Measurements from ENCODE around the gene ALOX15.

DNA sequence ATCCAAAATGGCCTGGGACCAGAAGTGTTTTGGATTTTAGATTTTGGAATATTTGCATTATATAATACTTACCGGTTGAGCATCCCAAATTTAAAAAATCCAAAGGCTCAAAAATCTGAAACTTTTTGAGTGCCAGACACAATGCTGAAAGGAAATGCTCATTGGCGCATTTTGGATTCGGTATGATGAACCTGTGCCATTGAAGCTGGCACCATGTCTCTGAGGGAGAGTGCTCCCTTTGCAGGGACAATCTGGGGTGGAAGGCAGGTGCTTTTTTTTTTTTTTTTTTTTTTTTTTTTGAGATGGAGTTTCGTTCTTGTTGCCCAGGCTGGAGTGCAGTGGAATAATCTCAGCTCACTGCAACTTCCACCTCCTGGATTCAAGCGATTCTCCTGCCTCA is 39.4 kb downstream of the ALOX15 start:
- TF ChIP-seq EZH2 (IDR thresholded peaks at IDR 0.05; ENCODE audit: low read length, missing control alignments): no peak
- TF ChIP-seq, protein P1, sequence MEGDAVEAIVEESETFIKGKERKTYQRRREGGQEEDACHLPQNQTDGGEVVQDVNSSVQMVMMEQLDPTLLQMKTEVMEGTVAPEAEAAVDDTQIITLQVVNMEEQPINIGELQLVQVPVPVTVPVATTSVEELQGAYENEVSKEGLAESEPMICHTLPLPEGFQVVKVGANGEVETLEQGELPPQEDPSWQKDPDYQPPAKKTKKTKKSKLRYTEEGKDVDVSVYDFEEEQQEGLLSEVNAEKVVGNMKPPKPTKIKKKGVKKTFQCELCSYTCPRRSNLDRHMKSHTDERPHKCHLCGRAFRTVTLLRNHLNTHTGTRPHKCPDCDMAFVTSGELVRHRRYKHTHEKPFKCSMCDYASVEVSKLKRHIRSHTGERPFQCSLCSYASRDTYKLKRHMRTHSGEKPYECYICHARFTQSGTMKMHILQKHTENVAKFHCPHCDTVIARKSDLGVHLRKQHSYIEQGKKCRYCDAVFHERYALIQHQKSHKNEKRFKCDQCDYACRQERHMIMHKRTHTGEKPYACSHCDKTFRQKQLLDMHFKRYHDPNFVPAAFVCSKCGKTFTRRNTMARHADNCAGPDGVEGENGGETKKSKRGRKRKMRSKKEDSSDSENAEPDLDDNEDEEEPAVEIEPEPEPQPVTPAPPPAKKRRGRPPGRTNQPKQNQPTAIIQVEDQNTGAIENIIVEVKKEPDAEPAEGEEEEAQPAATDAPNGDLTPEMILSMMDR (conservative IDR thresholded peaks at IDR 0.05 in 1 of 2, IDR thresholded peaks at IDR 0.05 in 1 of 2; ENCODE audit: low read depth in 1 of 2, low read length in 2 of 2): no peak
